Measurements from ENCODE around the gene SOS1. TPM values are rescaled to one million over a fixed set of nuclear protein-coding genes. Genes with fewer than 3 reads are reported as not detected.

Gene SOS1
- total and polyA plus RNA-seq, 4 donors = 4.2 to 16.4 (median 7.2) TPM

DNA sequence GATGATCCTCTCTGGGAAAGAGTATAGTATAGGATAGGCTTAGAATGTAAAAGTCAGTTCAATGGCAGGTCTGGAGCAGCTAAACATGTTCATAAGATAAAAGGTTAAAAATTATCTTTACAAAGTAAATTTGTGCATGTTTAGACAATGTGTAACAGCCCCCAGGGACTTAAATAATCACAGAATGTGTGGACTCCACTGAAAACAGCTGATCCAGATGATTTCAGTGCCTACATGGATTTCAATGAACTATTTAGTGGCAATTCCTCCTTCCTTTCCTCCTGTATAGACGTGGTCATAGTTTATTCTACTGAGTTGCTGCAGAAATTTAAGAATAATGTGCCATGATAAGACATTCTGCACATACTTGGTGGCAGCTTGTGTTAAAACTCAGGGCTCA is 188.3 kb downstream of the SOS1 start:
- 60% methylated on average over 1 of the region's 1 CpG for whole genome bisulfite sequencing
- no peaks in the 10 kb centered on the region for H3K27me3 ChIP-seq (ENCODE audit: control insufficient read depth in 4 of 4, insufficient read depth in 4 of 4, low read length in 3 of 4)
- no peak for DNase-seq (ENCODE audit: low spot score)
- H3K4me3 ChIP-seq (ENCODE audit: low read depth in 1 of 3, low read length in 3 of 3) = no peak overlapping the region
- no peak overlapping the region for H3K27ac ChIP-seq (ENCODE audit: low read depth in 1 of 2, low read length in 2 of 2)
- H3K9ac ChIP-seq (ENCODE audit: low read depth in 1 of 2, low read length in 2 of 2) = no peak overlapping the region
- no peaks in the 10 kb centered on the region for H3K36me3 ChIP-seq (ENCODE audit: control insufficient read depth in 4 of 4, insufficient read depth in 3 of 4, low read depth in 1 of 4, low read length in 3 of 4)
- H3K9me3 ChIP-seq (ENCODE audit: control insufficient read depth in 4 of 4, low read length in 3 of 4) = no peaks in the 10 kb centered on the region
- TF ChIP-seq RXRA (IDR thresholded peaks at IDR 0.05) (no peak), TAF1 (conservative IDR thresholded peaks at IDR 0.05) (no peak), SP1 (IDR thresholded peaks at IDR 0.05) (no peak)
- TF ChIP-seq, protein P1, sequence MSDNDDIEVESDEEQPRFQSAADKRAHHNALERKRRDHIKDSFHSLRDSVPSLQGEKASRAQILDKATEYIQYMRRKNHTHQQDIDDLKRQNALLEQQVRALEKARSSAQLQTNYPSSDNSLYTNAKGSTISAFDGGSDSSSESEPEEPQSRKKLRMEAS (IDR thresholded peaks at IDR 0.05) = no peak
- TF ChIP-seq, protein P2, sequence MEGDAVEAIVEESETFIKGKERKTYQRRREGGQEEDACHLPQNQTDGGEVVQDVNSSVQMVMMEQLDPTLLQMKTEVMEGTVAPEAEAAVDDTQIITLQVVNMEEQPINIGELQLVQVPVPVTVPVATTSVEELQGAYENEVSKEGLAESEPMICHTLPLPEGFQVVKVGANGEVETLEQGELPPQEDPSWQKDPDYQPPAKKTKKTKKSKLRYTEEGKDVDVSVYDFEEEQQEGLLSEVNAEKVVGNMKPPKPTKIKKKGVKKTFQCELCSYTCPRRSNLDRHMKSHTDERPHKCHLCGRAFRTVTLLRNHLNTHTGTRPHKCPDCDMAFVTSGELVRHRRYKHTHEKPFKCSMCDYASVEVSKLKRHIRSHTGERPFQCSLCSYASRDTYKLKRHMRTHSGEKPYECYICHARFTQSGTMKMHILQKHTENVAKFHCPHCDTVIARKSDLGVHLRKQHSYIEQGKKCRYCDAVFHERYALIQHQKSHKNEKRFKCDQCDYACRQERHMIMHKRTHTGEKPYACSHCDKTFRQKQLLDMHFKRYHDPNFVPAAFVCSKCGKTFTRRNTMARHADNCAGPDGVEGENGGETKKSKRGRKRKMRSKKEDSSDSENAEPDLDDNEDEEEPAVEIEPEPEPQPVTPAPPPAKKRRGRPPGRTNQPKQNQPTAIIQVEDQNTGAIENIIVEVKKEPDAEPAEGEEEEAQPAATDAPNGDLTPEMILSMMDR (IDR thresholded peaks at IDR 0.05; ENCODE audit: low read depth, low read length, missing input control) = no peak
- no peaks in the 10 kb centered on the region for H3K4me1 ChIP-seq (ENCODE audit: control insufficient read depth in 4 of 4, insufficient read depth in 4 of 4, low read length in 3 of 4)

Small RNA genes lying within 50 kb of the gene (small RNA-seq; reads per million reads assigned to genes)
- gene HSPE1P13 = not detected
- gene RF00019 = not detected
- gene RN7SL96P = not detected
- not detected for gene RNU6-198P

Other genes starting within 250 kb of the SOS1 start
- gene DHX57, start 245.1 kb downstream of the SOS1 start, total RNA-seq = 1 to 10 TPM; 7.1 to 8.7 TPM
- 1 to 10 TPM; 2.8 to 3.6 TPM for gene DHX57, start 245.1 kb downstream of the SOS1 start, polyA plus RNA-seq
- 1 to 10 TPM; 2.8 to 4.4 TPM for gene MORN2, start 245.1 kb downstream of the SOS1 start, total RNA-seq
- gene MORN2, start 245.1 kb downstream of the SOS1 start, polyA plus RNA-seq = 10 to 100 TPM; 11.7 to 16.4 TPM
- gene ARHGEF33, start 231.2 kb downstream of the SOS1 start, total RNA-seq = under 1 TPM; 0.05 to 0.33 TPM
- under 1 TPM in 1 of 2 donors, not detected in 1; 0.08 TPM for gene ARHGEF33, start 231.2 kb downstream of the SOS1 start, polyA plus RNA-seq
- 1 to 10 TPM in 1 of 2 donors, under 1 TPM in 1; 0.25 to 1.1 TPM for gene CDKL4, start 122.9 kb upstream of the SOS1 start, total RNA-seq
- gene CDKL4, start 122.9 kb upstream of the SOS1 start, polyA plus RNA-seq = not detected